MM.1S (cell line): ENCODE measurements around the gene LPCAT3.

Source experiments
- DNase-seq: peaks from one replicate; pipeline ENCODE4 v3.0.0-alpha.2; 2015
- H2AFZ ChIP-seq: fragments of 300-600 bp; sonication (generic); 2 replicates; pipeline ENCODE4 v1.6.0; 2016; ENCODE audit warnings: antibody characterized with exemption, low read length
- H3F3A ChIP-seq: fragments of 300-600 bp; sonication (generic); 2 replicates; pipeline ENCODE4 v1.6.1; 2016; ENCODE audit warnings: mild to moderate bottlenecking, antibody characterized with exemption, low read length, moderate library complexity, mixed read lengths; ENCODE audit not compliant: insufficient read depth
- H3K27ac ChIP-seq: fragments of 300-600 bp; sonication (generic); 2 replicates; pipeline ENCODE4 v1.5.1; 2016; ENCODE audit warnings: mild to moderate bottlenecking, low read length
- H3K27me3 ChIP-seq: fragments of 300-600 bp; sonication (generic); replicated peaks from 2 replicates; pipeline ENCODE4 v1.6.0; 2016; ENCODE audit warnings: low read length; ENCODE audit not compliant: insufficient read depth
- H3K36me3 ChIP-seq: fragments of 300-600 bp; sonication (generic); replicated peaks from 2 replicates; pipeline ENCODE4 v1.6.1; 2016; ENCODE audit warnings: mild to moderate bottlenecking, low read length, mixed read lengths; ENCODE audit not compliant: insufficient read depth
- H3K4me1 ChIP-seq: fragments of 300-600 bp; sonication (generic); 2 replicates; pipeline ENCODE4 v1.6.1; 2016; ENCODE audit warnings: low read length, mixed read lengths
- H3K4me2 ChIP-seq: fragments of 300-600 bp; sonication (generic); 2 replicates; pipeline ENCODE4 v1.6.0; 2016; ENCODE audit warnings: low read depth, low read length
- H3K4me3 ChIP-seq: fragments of 300-600 bp; sonication (generic); 2 replicates; pipeline ENCODE4 v1.5.1; 2016; ENCODE audit warnings: low read length, mixed read lengths
- H3K79me2 ChIP-seq: fragments of 300-600 bp; sonication (generic); 2 replicates; pipeline ENCODE4 v1.6.1; 2016; ENCODE audit warnings: mixed run types, low read length, mixed read lengths
- H3K9ac ChIP-seq: fragments of 300-600 bp; sonication (generic); 2 replicates; pipeline ENCODE4 v1.6.1; 2016; ENCODE audit warnings: low read length, mixed read lengths
- H3K9me2 ChIP-seq: fragments of 300-600 bp; sonication (generic); replicated peaks from 2 replicates; pipeline ENCODE4 v1.6.1; 2016; ENCODE audit warnings: mild to moderate bottlenecking, low read length, mixed read lengths; ENCODE audit not compliant: insufficient read depth
- H3K9me3 ChIP-seq: fragments of 300-600 bp; sonication (generic); replicated peaks from 2 replicates; pipeline ENCODE4 v1.6.1; 2016; ENCODE audit warnings: mild to moderate bottlenecking, low read length, mixed read lengths; ENCODE audit not compliant: insufficient read depth
- H4K20me1 ChIP-seq: fragments of 300-600 bp; sonication (generic); 2 replicates; pipeline ENCODE4 v1.6.1; 2016; ENCODE audit warnings: mild to moderate bottlenecking, low read length, moderate library complexity, mixed read lengths; ENCODE audit not compliant: insufficient read depth
- CTCF ChIP-seq: fragments of 300-600 bp; sonication (generic); IDR thresholded peaks from 2 replicates; pipeline ENCODE4 v1.5.1; 2016; ENCODE audit warnings: antibody characterized with exemption, low read length, mixed read lengths
- EZH2 ChIP-seq: fragments of 300-600 bp; sonication (generic); optimal IDR thresholded peaks from 2 replicates; pipeline ENCODE3; 2017; ENCODE audit warnings: low read depth, mild to moderate bottlenecking, antibody characterized with exemption, low read length, mixed read lengths
- EZH2phosphoT487 ChIP-seq: fragments of 300-600 bp; sonication (generic); IDR thresholded peaks from 2 replicates; pipeline ENCODE4 v1.6.1; 2018; ENCODE audit warnings: antibody characterized with exemption, low read length

LPCAT3 gene

GRCh38 chr12:6932766-6933165, 85.5 kb downstream of the LPCAT3 start:
- no peaks in the 10 kb centered on the region for H4K20me1 ChIP-seq
- no peak overlapping the region for H3K4me2 ChIP-seq
- no peaks in the 10 kb centered on the region for H3K36me3 ChIP-seq
- H3K9me3 ChIP-seq, result no peaks in the 10 kb centered on the region
- H3K4me3 ChIP-seq, result no peak overlapping the region
- H3K27ac ChIP-seq, result no peak overlapping the region
- no peak overlapping the region for H3K9ac ChIP-seq
- H3K79me2 ChIP-seq, result peaks cover 59% of the 10 kb centered on the region
- TF ChIP-seq CTCF (no peak), EZH2 (no peak), EZH2phosphoT487 (no peak)
- H3K9me2 ChIP-seq, result no peaks in the 10 kb centered on the region
- no peak for DNase-seq
- H3K4me1 ChIP-seq, result peaks cover 14% of the 10 kb centered on the region
- peaks cover 22% of the 10 kb centered on the region; the same call in 1 of the 2 replicates for H3F3A ChIP-seq
- H2AFZ ChIP-seq, result no peak overlapping the region
- H3K27me3 ChIP-seq, result no peaks in the 10 kb centered on the region

GRCh38 chr12:6929466-6930452, 88.5 kb downstream of the LPCAT3 start:
- Histone ChIP-seq H2AFZ (no peak overlapping the region), H3K9me2 (no peaks in the 10 kb centered on the region), H3K9ac (peak overlapping the region; percentile 8; the same call in 1 of the 2 replicates), H3K27me3 (no peaks in the 10 kb centered on the region), H3K27ac (no peak overlapping the region), H4K20me1 (no peaks in the 10 kb centered on the region), H3K36me3 (no peaks in the 10 kb centered on the region), H3K9me3 (no peaks in the 10 kb centered on the region), H3F3A (peaks cover 29% of the 10 kb centered on the region; the same call in 1 of the 2 replicates), H3K4me3 (peak overlapping the region; percentile 87; the same call in 1 of the 2 replicates), H3K4me1 (peaks cover 23% of the 10 kb centered on the region), H3K79me2 (peaks cover 61% of the 10 kb centered on the region), H3K4me2 (peak overlapping the region; percentile 92)
- no peak for TF ChIP-seq CTCF
- TF ChIP-seq EZH2phosphoT487, result no peak
- no peak for TF ChIP-seq EZH2
- no peak for DNase-seq

- no peaks in the 10 kb centered on the region for H3K36me3 ChIP-seq
- H3F3A ChIP-seq, result peaks cover 31% of the 10 kb centered on the region
- peaks cover 62% of the 10 kb centered on the region for H3K79me2 ChIP-seq
- no peaks in the 10 kb centered on the region for H4K20me1 ChIP-seq
- H2AFZ ChIP-seq, result 0 out of 2 replicates have a peak overlapping the region, but pooled peaks have one; percentile 32
- H3K27ac ChIP-seq, result no peak overlapping the region
- H3K4me2 ChIP-seq, result peak overlapping the region; percentile 92
- TF ChIP-seq EZH2phosphoT487, result no peak
- TF ChIP-seq CTCF, result no peak
- TF ChIP-seq EZH2, result no peak
- H3K27me3 ChIP-seq, result no peaks in the 10 kb centered on the region
- no peaks in the 10 kb centered on the region for H3K9me3 ChIP-seq
- H3K4me1 ChIP-seq, result peaks cover 31% of the 10 kb centered on the region
- H3K9ac ChIP-seq, result peak overlapping the region; percentile 86
- H3K4me3 ChIP-seq, result peak overlapping the region; percentile 87
- no peaks in the 10 kb centered on the region for H3K9me2 ChIP-seq
- no peak for DNase-seq
Measured at GRCh38 chr12:6928703-6929407, 89.4 kb downstream of the LPCAT3 start.
